OCI-LY7 (cell line): ENCODE results near the gene AVPI1. TPM values are rescaled to one million over a fixed set of nuclear protein-coding genes. Genes with fewer than 3 reads are reported as not detected.
"Not testable (repeated sequence)": the region's sequence is repeated elsewhere in the genome, so short reads cannot be mapped to it uniquely, and the experiment has no call there.

Experiments used
- BruUV-seq: library from RNA; stranded (reverse); fragments of 400-500 nt; replicated peaks from 2 replicates; lab custom pipeline; 2021; lab: Mats Ljungman, UMichigan
- CTCF ChIA-PET: fragments of 300-600 bp; sonication (Branson Sonifier 250); formaldehyde crosslinking; loops from one replicate; lab custom pipeline; 2022; ENCODE audit warnings: antibody characterized with exemption; ENCODE audit not compliant: unreplicated experiment; lab: Charles Lee
- POLR2A ChIA-PET: fragments of 300-600 bp; sonication (Branson Sonifier 250); formaldehyde crosslinking; loops from one replicate; lab custom pipeline; 2022; ENCODE audit warnings: antibody characterized with exemption; lab: Charles Lee
- DNase-seq: peaks from one replicate; pipeline ENCODE4 v3.0.0-alpha.2; 2015; ENCODE audit warnings: low spot score
- H2AFZ ChIP-seq: fragments of 200-600 bp; sonication (generic), shearing (Covaris generic); 2 replicates; pipeline ENCODE4 v1.6.1; 2014; ENCODE audit warnings: mild to moderate bottlenecking, antibody characterized with exemption, low read length, moderate library complexity
- H3K27ac ChIP-seq: fragments of 200-600 bp; sonication (generic); 2 replicates; pipeline ENCODE4 v1.5.1; 2014; ENCODE audit warnings: mixed run types, low read depth, mild to moderate bottlenecking, moderate library complexity, low read length, inconsistent platforms; ENCODE audit not compliant: poor library complexity, severe bottlenecking
- H3K36me3 ChIP-seq: fragments of 200-600 bp; sonication (generic); 2 replicates; pipeline ENCODE4 v1.6.1; 2014; ENCODE audit warnings: mild to moderate bottlenecking, antibody characterized with exemption, low read length, moderate library complexity, mixed read lengths; ENCODE audit not compliant: insufficient read depth
- H3K4me1 ChIP-seq: fragments of 200-600 bp; sonication (generic); 2 replicates; pipeline ENCODE4 v1.5.1; 2014; ENCODE audit warnings: mild to moderate bottlenecking, low read length; ENCODE audit not compliant: insufficient read depth, poor library complexity, severe bottlenecking
- H3K4me2 ChIP-seq: fragments of 200-600 bp; sonication (generic); 2 replicates; pipeline ENCODE4 v1.6.1; 2014; ENCODE audit warnings: mild to moderate bottlenecking, low read length
- H3K4me3 ChIP-seq: fragments of 200-600 bp; sonication (generic); 2 replicates; pipeline ENCODE4 v1.5.1; 2014; ENCODE audit warnings: mild to moderate bottlenecking, low read depth, low read length; ENCODE audit not compliant: poor library complexity, severe bottlenecking
- H3K79me2 ChIP-seq: fragments of 200-600 bp; sonication (generic); 2 replicates; pipeline ENCODE4 v1.6.1; 2016; ENCODE audit warnings: low read depth, mild to moderate bottlenecking, low read length, moderate library complexity, mixed read lengths; ENCODE audit not compliant: insufficient read depth
- H3K9me2 ChIP-seq: fragments of 200-600 bp; sonication (generic); 2 replicates; pipeline ENCODE4 v1.6.1; 2016; ENCODE audit warnings: mild to moderate bottlenecking, low read length, mixed read lengths; ENCODE audit not compliant: insufficient read depth
- H3K9me3 ChIP-seq: fragments of 200-600 bp; sonication (generic); 2 replicates; pipeline ENCODE4 v1.6.1; 2014; ENCODE audit warnings: mild to moderate bottlenecking, mixed run types, low read length, mixed read lengths
- H4K20me1 ChIP-seq: fragments of 200-600 bp; sonication (generic); 2 replicates; pipeline ENCODE4 v1.6.1; 2014; ENCODE audit warnings: mild to moderate bottlenecking, antibody characterized with exemption, low read length, moderate library complexity, mixed read lengths; ENCODE audit not compliant: insufficient read depth
- CTCF ChIP-seq: fragments of 200-600 bp; sonication (generic); conservative IDR thresholded peaks from 2 replicates; pipeline ENCODE4 v1.5.1; 2014; ENCODE audit warnings: mild to moderate bottlenecking, antibody characterized with exemption, low read length, moderate library complexity, mixed read lengths
- EZH2phosphoT487 ChIP-seq: fragments of 200-600 bp; sonication (generic); IDR thresholded peaks from 2 replicates; pipeline ENCODE4 v1.6.1; 2018; ENCODE audit warnings: low read depth, borderline replicate concordance, mild to moderate bottlenecking, mixed run types, antibody characterized with exemption, low read length, moderate library complexity, mixed read lengths
- intact Hi-C: fragments of 100-400 bp; cut with micrococcal nuclease; formaldehyde crosslinking; loops from one replicate; pipeline ENCODE4 v1.10.0; 2022; ENCODE audit not compliant: unreplicated experiment
- total RNA-seq, 2 experiments: library from RNA; depleted of rRNA in 1 of 2; stranded (reverse); fragments of >200 nt in 1 of 2; shearing (Covaris generic) in 1 of 2; gene quantifications; 2 replicates each; pipeline ENCODE4 v1.2.3, GENCODE V29; 2014 to 2022

AVPI1 gene
- total RNA-seq, 2 experiments from 2014 or later, result 3.2 to 4.6 TPM

DNA sequence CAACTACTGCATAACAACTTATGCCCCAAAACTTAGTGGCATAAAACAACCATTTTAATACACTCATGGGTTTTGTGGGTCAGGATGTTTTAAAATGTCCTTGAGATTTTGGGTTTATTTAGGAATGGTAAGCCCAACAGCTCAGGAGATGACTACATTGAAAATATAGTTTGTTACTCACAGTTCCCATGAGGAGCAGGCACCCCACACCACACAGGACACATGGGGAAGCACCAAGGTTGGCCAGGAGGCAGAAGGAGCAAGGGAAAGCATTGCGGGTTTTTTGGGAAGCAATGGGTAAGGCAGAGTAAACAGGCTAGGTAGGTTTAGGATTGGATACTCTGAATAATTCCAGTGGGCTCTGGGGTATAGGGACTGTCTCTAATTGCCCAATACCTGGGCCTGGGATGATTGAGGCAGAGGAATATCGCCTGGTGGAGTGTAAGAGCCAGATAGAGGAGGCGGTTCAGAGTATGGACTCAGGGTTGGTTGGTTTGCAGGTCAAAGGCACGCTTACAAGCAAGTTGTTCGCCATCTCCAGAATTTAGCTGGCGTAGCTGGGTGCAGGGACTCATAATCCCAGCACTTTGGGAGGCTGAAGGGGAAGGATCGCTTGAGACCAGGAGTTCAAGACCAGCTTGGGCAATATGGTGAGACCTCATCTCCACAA, 16.5 kb upstream of the AVPI1 start:
- H2AFZ ChIP-seq, result no peak overlapping the region
- ChIA-PET POLR2A (interaction anchor here (1.1 kb wide), 1 partner anchor 16 kb away, joined by 3 read pairs; the partner anchor contains the start of gene AVPI1), CTCF (no interaction called here)
- BruUV-seq, result no TSS peak
- H3K36me3 ChIP-seq, result no peaks in the 10 kb centered on the region
- no peak overlapping the region for H3K4me2 ChIP-seq
- DNase-seq, result no peak
- no peaks in the 10 kb centered on the region for H3K9me2 ChIP-seq
- no peak overlapping the region for H3K27ac ChIP-seq
- TF ChIP-seq CTCF, result no peak
- no peak for TF ChIP-seq EZH2phosphoT487
- H3K79me2 ChIP-seq, result no peaks in the 10 kb centered on the region
- H3K4me3 ChIP-seq, result no peak overlapping the region
- no peaks in the 10 kb centered on the region for H3K9me3 ChIP-seq
- intact Hi-C loops, result no loop called here
- no peaks in the 10 kb centered on the region for H3K4me1 ChIP-seq
- no peaks in the 10 kb centered on the region for H4K20me1 ChIP-seq

GRCh38 chr10:97701438-97702069, 14.5 kb upstream of the AVPI1 start:
- Histone ChIP-seq H3K36me3 (no peaks in the 10 kb centered on the region), H3K79me2 (no peaks in the 10 kb centered on the region), H3K27ac (no peak overlapping the region), H3K4me1 (no peaks in the 10 kb centered on the region), H3K9me2 (no peaks in the 10 kb centered on the region), H2AFZ (no peak overlapping the region), H3K9me3 (no peaks in the 10 kb centered on the region), H3K4me3 (no peak overlapping the region), H4K20me1 (no peaks in the 10 kb centered on the region), H3K4me2 (no peak overlapping the region)
- peak; percentile 71 for DNase-seq
- intact Hi-C loops, result no loop called here
- no TSS peak for BruUV-seq
- TF ChIP-seq CTCF (peak; percentile 93), EZH2phosphoT487 (no peak)
- ChIA-PET POLR2A (interaction anchor here (0.9 to 1.3 kb wide), 2 partner anchors 33 to 35 kb away, joined by 3 to 4 read pairs; partner anchors contain the start of gene ZFYVE27), CTCF (interaction anchor here (0.7 to 1.2 kb wide), 4 partner anchors 16 to 30 kb away, joined by 3 to 5 read pairs (median 4); no protein-coding TSS in a partner anchor)

DNA sequence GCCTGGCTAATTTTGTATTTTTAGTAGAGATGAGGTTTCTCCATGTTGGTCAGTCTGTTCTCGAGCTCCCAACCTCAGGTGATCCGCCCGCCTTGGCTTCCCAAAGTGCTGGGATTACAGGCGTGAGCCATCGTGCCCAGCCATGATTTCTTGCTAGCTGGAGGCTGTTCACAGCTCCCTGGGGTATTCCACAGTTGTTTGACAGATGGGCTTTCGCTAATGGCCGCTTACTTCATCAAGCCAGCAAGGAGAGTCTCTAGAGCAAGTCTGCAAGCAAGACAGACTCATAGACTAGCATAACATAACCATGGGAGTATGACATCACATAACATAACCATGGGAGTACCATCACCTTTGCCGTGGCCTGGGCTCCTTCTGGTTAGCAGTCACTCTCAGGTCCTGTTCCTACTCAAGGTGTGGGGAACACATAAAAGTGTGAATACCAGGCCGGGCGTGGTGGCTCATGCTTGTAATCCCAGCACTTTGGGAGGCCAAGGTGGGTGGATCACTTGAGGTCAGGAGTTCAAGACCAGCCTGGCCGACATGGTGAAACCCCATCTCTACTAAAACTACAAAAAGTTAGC, 11.1 kb upstream of the AVPI1 start:
- intact Hi-C loops, H3K36me3 ChIP-seq, H3K4me2 ChIP-seq, H3K4me1 ChIP-seq, H3K79me2 ChIP-seq, H4K20me1 ChIP-seq, BruUV-seq, H3K27ac ChIP-seq, H3K4me3 ChIP-seq, H2AFZ ChIP-seq, H3K9me2 ChIP-seq, H3K9me3 ChIP-seq, CTCF ChIA-PET, DNase-seq: not testable (repeated sequence)
- POLR2A ChIA-PET, result interaction anchor here (0.8 kb wide), 1 partner anchor 12 kb away, joined by 4 read pairs; the partner anchor contains the start of gene AVPI1
